Uterus (tissue), 4 donors: Measurements from ENCODE around the gene EOLA1. TPM values are rescaled to one million over a fixed set of nuclear protein-coding genes. Genes with fewer than 3 reads are reported as not detected.
"Not testable (repeated sequence)": the region's sequence is repeated elsewhere in the genome, so short reads cannot be mapped to it uniquely, and the experiment has no call there.

ENCODE experiments used
- DNase-seq, 2 donors: peaks; one replicate each; pipeline ENCODE4 v3.0.0-alpha.2; 2019 to 2020
- H3K27ac ChIP-seq, 2 donors: fragments of 200-600 bp; sonication (generic); 1 replicate in 1 of 2; 2 replicates in 1 of 2; pipeline ENCODE4 v1.5.1; 2016 to 2018
- H3K27me3 ChIP-seq, 2 donors: fragments of 200-600 bp; sonication (generic); one replicate each; pipeline ENCODE4 v1.5.1; 2018 to 2019; ENCODE audit warnings: control low read depth in 1 of 2
- H3K36me3 ChIP-seq, 2 donors: fragments of 200-600 bp; sonication (generic); one replicate each; pipeline ENCODE4 v1.5.1; 2019; ENCODE audit warnings: control low read depth in 1 of 2
- H3K4me1 ChIP-seq, 2 donors: fragments of 200-600 bp; sonication (generic); one replicate each; pipeline ENCODE4 v1.5.1; 2018 to 2019; ENCODE audit warnings: control low read depth in 1 of 2
- H3K4me3 ChIP-seq, 2 donors: fragments of 200-600 bp; sonication (generic); 1 replicate in 1 of 2; 2 replicates in 1 of 2; pipeline ENCODE4 v1.5.1; 2018 to 2019; ENCODE audit warnings: mild to moderate bottlenecking in 1 of 2
- H3K9me3 ChIP-seq, 2 donors: fragments of 200-600 bp; sonication (generic); one replicate each; pipeline ENCODE4 v1.5.1; 2019; ENCODE audit warnings: control low read depth in 1 of 2
- CTCF ChIP-seq, 4 experiments: fragments of 200-600 bp in 2 of 4; fragments of 450-650 bp in 2 of 4; sonication (generic) in 2 of 4; IDR thresholded peaks; one replicate each; pipeline ENCODE4 v1.5.1; 2016 to 2019; ENCODE audit warnings: antibody characterized with exemption in 4 of 4, mild to moderate bottlenecking in 2 of 4, moderate library complexity in 1 of 4
- POLR2A ChIP-seq, 2 donors: fragments of 450-650 bp; IDR thresholded peaks; one replicate each; pipeline ENCODE4 v1.6.1; 2016; ENCODE audit warnings: antibody characterized with exemption in 2 of 2, mild to moderate bottlenecking in 1 of 2, moderate library complexity in 1 of 2
- intact Hi-C: fragments of 100-400 bp; cut with DNase I; formaldehyde crosslinking; loops from one replicate; pipeline ENCODE4 v1.15.1; 2023; ENCODE audit warnings: low total_unique reads
- total RNA-seq, 4 donors: library from RNA; depleted of rRNA in 3 of 4; stranded (reverse); fragments of >200 nt in 3 of 4; gene quantifications; one replicate each; pipeline versions ENCODE4 v1.1.0 to v1.2.4, GENCODE V29; 2014 to 2023
- donor health status: DM: yes; HTN: yes; CAD: no.

Gene EOLA1
- total RNA-seq, 4 donors from 2014 or later: 9.1 to 23.6 (median 13.6) TPM

- DNase-seq, H3K27ac ChIP-seq, H3K4me1 ChIP-seq, intact Hi-C loops, H3K27me3 ChIP-seq, H3K4me3 ChIP-seq, H3K9me3 ChIP-seq, H3K36me3 ChIP-seq: not testable (repeated sequence)
Observed at GRCh38 chrX:149551939-149552248, 11.1 kb downstream of the EOLA1 start.

- H3K27ac ChIP-seq, DNase-seq, intact Hi-C loops: not testable (repeated sequence)
Observed at GRCh38 chrX:149555251-149555650, 14.4 kb downstream of the EOLA1 start.

GRCh38 chrX:149563359-149563758 lies 22.5 kb downstream of the EOLA1 start:
- Histone ChIP-seq H3K36me3 (no peaks in the 10 kb centered on the region), H3K4me3 (no peak overlapping the region), H3K9me3 (no peaks in the 10 kb centered on the region), H3K27me3 (no peaks in the 10 kb centered on the region), H3K27ac (no peak overlapping the region), H3K4me1 (no peaks in the 10 kb centered on the region)
- intact Hi-C loops: no loop called here
- DNase-seq: no peak
- no peak for TF ChIP-seq CTCF (IDR thresholded peaks at IDR 0.05)
- TF ChIP-seq POLR2A (IDR thresholded peaks at IDR 0.05): no peak

More at GRCh38 chrX:149555251-149555650, 14.4 kb downstream of the EOLA1 start:
- H3K9me3 ChIP-seq, H3K36me3 ChIP-seq, H3K27me3 ChIP-seq, H3K4me3 ChIP-seq, H3K4me1 ChIP-seq: not testable (repeated sequence)

- Histone ChIP-seq H3K27ac (no peak overlapping the region), H3K27me3 (no peaks in the 10 kb centered on the region), H3K4me3 (no peak overlapping the region), H3K4me1 (no peaks in the 10 kb centered on the region), H3K9me3 (no peaks in the 10 kb centered on the region), H3K36me3 (no peaks in the 10 kb centered on the region)
- no peak for DNase-seq
- intact Hi-C loops: no loop called here
- TF ChIP-seq CTCF (IDR thresholded peaks at IDR 0.05) (no peak), POLR2A (IDR thresholded peaks at IDR 0.05) (no peak)
Observed at GRCh38 chrX:149567621-149568417, 27.0 kb downstream of the EOLA1 start.

GRCh38 chrX:149568701-149569296 lies 28.0 kb downstream of the EOLA1 start:
- Histone ChIP-seq H3K27ac (no peak overlapping the region), H3K27me3 (no peaks in the 10 kb centered on the region), H3K36me3 (no peaks in the 10 kb centered on the region), H3K4me3 (no peak overlapping the region), H3K9me3 (no peaks in the 10 kb centered on the region), H3K4me1 (no peaks in the 10 kb centered on the region)
- DNase-seq: no peak
- TF ChIP-seq CTCF (IDR thresholded peaks at IDR 0.05) (no peak), POLR2A (IDR thresholded peaks at IDR 0.05) (no peak)
- intact Hi-C loops: no loop called here

GRCh38 chrX:149569770-149570169 lies 29.0 kb downstream of the EOLA1 start:
- Histone ChIP-seq H3K9me3 (no peaks in the 10 kb centered on the region), H3K36me3 (no peaks in the 10 kb centered on the region), H3K4me3 (no peak overlapping the region), H3K27ac (no peak overlapping the region), H3K27me3 (no peaks in the 10 kb centered on the region), H3K4me1 (no peaks in the 10 kb centered on the region)
- intact Hi-C loops: no loop called here
- DNase-seq: no peak
- TF ChIP-seq CTCF (IDR thresholded peaks at IDR 0.05): no peak
- no peak for TF ChIP-seq POLR2A (IDR thresholded peaks at IDR 0.05)
